ENCODE measurements around the gene PICALM. TPM values are rescaled to one million over a fixed set of nuclear protein-coding genes. Genes with fewer than 3 reads are reported as not detected.
A peak's percentile ranks its signal among the peaks of the same experiment; 100 is the strongest.

PICALM gene
- total and polyA plus RNA-seq, 9 of the 15 experiments (the other 6 are each of a cell fraction or from before 2014, with no cell fraction given): 41.3 to 990 (median 309) TPM

DNA sequence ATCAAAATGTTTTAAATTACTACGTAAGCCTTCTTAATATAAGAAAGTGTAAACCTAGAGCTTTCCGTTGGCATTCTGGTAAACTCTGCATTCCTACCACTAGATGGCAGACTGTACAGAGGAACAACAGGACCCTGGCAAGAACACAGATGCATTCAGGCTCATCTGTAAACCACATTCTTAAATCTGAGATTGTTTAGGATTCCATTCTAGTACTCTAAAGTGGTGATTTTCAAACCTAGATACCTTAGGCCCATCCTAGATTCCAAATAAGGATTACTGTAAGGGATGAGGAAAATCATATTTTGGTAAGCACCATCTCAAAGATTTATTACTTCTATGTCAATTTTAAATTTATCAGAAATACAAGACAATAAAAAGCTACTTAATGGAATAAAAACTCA is 26.9 kb downstream of the PICALM start (continued):
- peak; percentile 44; the same call in 1 of the 2 replicates for TF ChIP-seq SMARCE1 (IDR thresholded peaks at IDR 0.05)
- TF ChIP-seq, protein P1, sequence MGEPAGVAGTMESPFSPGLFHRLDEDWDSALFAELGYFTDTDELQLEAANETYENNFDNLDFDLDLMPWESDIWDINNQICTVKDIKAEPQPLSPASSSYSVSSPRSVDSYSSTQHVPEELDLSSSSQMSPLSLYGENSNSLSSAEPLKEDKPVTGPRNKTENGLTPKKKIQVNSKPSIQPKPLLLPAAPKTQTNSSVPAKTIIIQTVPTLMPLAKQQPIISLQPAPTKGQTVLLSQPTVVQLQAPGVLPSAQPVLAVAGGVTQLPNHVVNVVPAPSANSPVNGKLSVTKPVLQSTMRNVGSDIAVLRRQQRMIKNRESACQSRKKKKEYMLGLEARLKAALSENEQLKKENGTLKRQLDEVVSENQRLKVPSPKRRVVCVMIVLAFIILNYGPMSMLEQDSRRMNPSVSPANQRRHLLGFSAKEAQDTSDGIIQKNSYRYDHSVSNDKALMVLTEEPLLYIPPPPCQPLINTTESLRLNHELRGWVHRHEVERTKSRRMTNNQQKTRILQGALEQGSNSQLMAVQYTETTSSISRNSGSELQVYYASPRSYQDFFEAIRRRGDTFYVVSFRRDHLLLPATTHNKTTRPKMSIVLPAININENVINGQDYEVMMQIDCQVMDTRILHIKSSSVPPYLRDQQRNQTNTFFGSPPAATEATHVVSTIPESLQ (CRISPR knock-in tag; IDR thresholded peaks at IDR 0.05): no peak
- no peak for TF ChIP-seq SRSF9 (IDR thresholded peaks at IDR 0.05; ENCODE audit: borderline replicate concordance, low read depth, low read length)
- no peak for TF ChIP-seq ZNF347 (CRISPR knock-in tag; IDR thresholded peaks at IDR 0.05; ENCODE audit: low read depth)
- TF ChIP-seq, protein P2, sequence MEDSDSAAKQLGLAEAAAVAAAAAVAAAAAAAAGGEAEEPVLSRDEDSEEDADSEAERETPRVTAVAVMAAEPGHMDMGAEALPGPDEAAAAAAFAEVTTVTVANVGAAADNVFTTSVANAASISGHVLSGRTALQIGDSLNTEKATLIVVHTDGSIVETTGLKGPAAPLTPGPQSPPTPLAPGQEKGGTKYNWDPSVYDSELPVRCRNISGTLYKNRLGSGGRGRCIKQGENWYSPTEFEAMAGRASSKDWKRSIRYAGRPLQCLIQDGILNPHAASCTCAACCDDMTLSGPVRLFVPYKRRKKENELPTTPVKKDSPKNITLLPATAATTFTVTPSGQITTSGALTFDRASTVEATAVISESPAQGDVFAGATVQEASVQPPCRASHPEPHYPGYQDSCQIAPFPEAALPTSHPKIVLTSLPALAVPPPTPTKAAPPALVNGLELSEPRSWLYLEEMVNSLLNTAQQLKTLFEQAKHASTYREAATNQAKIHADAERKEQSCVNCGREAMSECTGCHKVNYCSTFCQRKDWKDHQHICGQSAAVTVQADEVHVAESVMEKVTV (CRISPR knock-in tag; IDR thresholded peaks at IDR 0.05): peak; percentile 72
- TF ChIP-seq ZFPM2 (CRISPR knock-in tag; IDR thresholded peaks at IDR 0.05): no peak
- TF ChIP-seq, protein P3, sequence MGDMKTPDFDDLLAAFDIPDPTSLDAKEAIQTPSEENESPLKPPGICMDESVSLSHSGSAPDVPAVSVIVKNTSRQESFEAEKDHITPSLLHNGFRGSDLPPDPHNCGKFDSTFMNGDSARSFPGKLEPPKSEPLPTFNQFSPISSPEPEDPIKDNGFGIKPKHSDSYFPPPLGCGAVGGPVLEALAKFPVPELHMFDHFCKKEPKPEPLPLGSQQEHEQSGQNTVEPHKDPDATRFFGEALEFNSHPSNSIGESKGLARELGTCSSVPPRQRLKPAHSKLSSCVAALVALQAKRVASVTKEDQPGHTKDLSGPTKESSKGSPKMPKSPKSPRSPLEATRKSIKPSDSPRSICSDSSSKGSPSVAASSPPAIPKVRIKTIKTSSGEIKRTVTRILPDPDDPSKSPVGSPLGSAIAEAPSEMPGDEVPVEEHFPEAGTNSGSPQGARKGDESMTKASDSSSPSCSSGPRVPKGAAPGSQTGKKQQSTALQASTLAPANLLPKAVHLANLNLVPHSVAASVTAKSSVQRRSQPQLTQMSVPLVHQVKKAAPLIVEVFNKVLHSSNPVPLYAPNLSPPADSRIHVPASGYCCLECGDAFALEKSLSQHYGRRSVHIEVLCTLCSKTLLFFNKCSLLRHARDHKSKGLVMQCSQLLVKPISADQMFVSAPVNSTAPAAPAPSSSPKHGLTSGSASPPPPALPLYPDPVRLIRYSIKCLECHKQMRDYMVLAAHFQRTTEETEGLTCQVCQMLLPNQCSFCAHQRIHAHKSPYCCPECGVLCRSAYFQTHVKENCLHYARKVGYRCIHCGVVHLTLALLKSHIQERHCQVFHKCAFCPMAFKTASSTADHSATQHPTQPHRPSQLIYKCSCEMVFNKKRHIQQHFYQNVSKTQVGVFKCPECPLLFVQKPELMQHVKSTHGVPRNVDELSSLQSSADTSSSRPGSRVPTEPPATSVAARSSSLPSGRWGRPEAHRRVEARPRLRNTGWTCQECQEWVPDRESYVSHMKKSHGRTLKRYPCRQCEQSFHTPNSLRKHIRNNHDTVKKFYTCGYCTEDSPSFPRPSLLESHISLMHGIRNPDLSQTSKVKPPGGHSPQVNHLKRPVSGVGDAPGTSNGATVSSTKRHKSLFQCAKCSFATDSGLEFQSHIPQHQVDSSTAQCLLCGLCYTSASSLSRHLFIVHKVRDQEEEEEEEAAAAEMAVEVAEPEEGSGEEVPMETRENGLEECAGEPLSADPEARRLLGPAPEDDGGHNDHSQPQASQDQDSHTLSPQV (IDR thresholded peaks at IDR 0.05): peak; percentile 53; the same call in 1 of the 2 replicates
- TF ChIP-seq EP400 (IDR thresholded peaks at IDR 0.05): peak; percentile 32; the same call in 1 of the 2 replicates
- no peak for TF ChIP-seq LCOR (CRISPR knock-in tag; IDR thresholded peaks at IDR 0.05)
- no peak for TF ChIP-seq POLR2AphosphoS5 (IDR thresholded peaks at IDR 0.05; ENCODE audit: control insufficient read depth, insufficient read depth, low read depth, low read length)
- TF ChIP-seq CC2D1A (IDR thresholded peaks at IDR 0.05): peak; percentile 67; the same call in 1 of the 2 replicates
- peak; percentile 93 for TF ChIP-seq HDAC2 (IDR thresholded peaks at IDR 0.05)
- peak; percentile 32; the same call in 1 of the 2 replicates for TF ChIP-seq PML (IDR thresholded peaks at IDR 0.05; ENCODE audit: low read length)
- TF ChIP-seq, protein P4, sequence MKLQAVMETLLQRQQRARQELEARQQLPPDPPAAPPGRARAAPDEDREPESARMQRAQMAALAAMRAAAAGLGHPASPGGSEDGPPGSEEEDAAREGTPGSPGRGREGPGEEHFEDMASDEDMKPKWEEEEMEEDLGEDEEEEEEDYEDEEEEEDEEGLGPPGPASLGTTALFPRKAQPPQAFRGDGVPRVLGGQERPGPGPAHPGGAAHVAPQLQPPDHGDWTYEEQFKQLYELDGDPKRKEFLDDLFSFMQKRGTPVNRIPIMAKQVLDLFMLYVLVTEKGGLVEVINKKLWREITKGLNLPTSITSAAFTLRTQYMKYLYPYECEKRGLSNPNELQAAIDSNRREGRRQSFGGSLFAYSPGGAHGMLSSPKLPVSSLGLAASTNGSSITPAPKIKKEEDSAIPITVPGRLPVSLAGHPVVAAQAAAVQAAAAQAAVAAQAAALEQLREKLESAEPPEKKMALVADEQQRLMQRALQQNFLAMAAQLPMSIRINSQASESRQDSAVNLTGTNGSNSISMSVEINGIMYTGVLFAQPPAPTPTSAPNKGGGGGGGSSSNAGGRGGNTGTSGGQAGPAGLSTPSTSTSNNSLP (IDR thresholded peaks at IDR 0.05; ENCODE audit: borderline replicate concordance, low read depth, low read length): 0 out of 2 replicates have a peak, but pooled peaks have one; percentile 53
- no peak for TF ChIP-seq GABPA (tag; conservative IDR thresholded peaks at IDR 0.05; ENCODE audit: low read depth)
- TF ChIP-seq NFIC (IDR thresholded peaks at IDR 0.05): no peak
- 0 out of 2 replicates have a peak, but pooled peaks have one; percentile 32 for TF ChIP-seq GATAD2B (IDR thresholded peaks at IDR 0.05; ENCODE audit: borderline replicate concordance)
- no peak for TF ChIP-seq ZNF140 (CRISPR knock-in tag; IDR thresholded peaks at IDR 0.05)

Measured in K562 (cell line).